Left cardiac atrium (tissue), 4 donors: ENCODE results near the gene COX7A2L. TPM values are rescaled to one million over a fixed set of nuclear protein-coding genes. Genes with fewer than 3 reads are reported as not detected.
A peak's percentile ranks its signal among the peaks of the same experiment; 100 is the strongest.

Source experiments
- ATAC-seq, 2 donors: fragments of 200-7000 bp; cut with Tn5 transposase; one replicate each; pipeline ENCODE4 v1.9.1; 2020; ENCODE audit warnings: mild to moderate bottlenecking in 2 of 2, moderate library complexity in 2 of 2
- DNase-seq: peaks from one replicate; pipeline ENCODE4 v3.0.0-alpha.2; 2020
- intact Hi-C, 2 donors: fragments of 100-400 bp; cut with DNase I; formaldehyde crosslinking; loops; one replicate each; pipeline versions ENCODE4 v1.14.1 to v1.15.1; 2022 to 2023
- total RNA-seq, 2 donors: library from RNA; stranded (reverse); fragmentation: NEBNext Ultra II Directional; extraction: Animal tissue kit (Norgen Biotek cat#: 25700); gene quantifications; one replicate each; pipeline ENCODE4 v1.2.1, GENCODE V29; 2021
- donor health status: DM: no; HTN: yes; CAD: no.
- donor health status: DM: no; HTN: yes; CAD: no; lungs with severe emphysema.
- donor health status: DM: yes; HTN: yes; CAD: no.
- donor health status: Dilated cardiomyopathy.

The COX7A2L gene
- total RNA-seq, 2 donors from 2014 or later, result 86.7 to 101 TPM

DNA sequence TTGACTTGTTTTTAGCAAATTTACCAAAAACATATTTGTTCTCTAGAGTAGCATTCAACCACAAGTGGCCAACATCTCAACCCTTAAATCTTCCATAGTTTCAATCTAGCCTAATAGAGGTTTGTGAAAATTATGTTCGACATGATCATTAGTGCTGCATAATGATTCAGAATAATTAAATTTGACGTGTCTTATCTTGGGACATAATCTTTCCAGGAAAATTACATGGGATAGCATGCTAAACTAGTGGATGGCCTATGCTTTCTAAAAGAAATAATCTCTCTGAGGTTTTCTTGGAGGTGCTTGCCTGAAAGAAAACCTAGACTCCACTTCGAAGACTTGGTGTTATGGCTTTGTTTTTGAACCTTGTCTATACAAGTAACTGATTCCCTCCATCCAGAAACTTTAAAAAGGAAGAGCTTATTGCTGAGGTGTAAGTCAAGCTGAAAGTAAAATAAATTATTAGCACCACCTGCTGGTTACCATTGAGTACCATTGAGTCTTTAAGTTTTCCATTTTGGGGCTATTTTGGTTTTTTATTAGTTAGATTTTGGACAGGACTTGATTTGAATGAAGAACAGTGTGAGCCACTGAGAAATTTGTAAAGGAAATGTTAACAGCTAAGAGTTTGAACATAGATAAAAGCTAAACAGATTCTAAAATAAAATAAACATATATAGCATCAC, 32.7 kb downstream of the COX7A2L start:
- DNase-seq (no peak), ATAC-seq (peak in 1 of 2 donors; percentile 21)
- intact Hi-C loops, result loop anchor here (5.0 to 10.0 kb wide), 2 partner anchors 231 to 233 kb away; no protein-coding TSS in a partner anchor

DNA sequence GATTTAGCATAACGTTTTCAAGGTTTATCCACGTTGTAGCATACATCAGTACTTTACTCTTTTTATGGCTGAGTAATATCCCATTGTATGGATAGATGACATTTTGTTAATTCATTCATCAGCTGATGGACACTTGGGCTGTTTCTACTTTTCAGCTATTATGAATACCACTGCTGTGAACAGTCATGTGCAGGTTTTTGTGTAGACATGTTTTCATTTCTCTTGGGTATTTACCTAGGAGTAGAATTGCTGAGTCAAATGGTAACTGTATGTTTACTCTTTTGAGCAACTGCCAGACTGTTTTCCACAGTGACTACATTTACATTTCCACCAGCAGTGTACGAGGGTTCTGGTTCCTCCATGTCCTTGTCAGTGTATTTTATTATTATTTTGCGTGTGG, 33.9 kb downstream of the COX7A2L start:
- intact Hi-C loops, result loop anchor here (5.0 to 10.0 kb wide), 2 partner anchors 230 to 232 kb away; no protein-coding TSS in a partner anchor
- no peak for ATAC-seq

DNA sequence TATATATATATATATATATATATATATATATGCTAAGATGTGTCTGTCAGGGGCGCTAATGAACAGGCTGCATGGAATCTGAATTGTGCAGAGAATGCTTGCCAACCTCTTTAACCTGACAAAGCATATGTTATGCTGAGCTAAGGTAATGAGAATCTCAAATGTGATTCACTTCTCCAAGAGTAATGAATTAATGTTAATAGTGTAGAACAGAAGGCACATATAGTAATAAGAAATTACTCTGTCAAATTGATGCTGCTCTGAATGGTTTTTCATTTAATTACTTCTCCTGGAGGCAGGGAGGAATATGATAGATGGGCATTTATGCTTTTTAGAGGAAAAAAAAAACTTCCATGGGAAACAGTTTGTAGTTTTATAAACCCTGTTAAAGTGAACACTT, 35.4 kb downstream of the COX7A2L start:
- ATAC-seq (no peak), DNase-seq (no peak)
- intact Hi-C loops, result loop anchor here (5.0 to 10.0 kb wide), 2 partner anchors 228 to 231 kb away; no protein-coding TSS in a partner anchor

More for the DNA sequence above, 33.9 kb downstream of the COX7A2L start:
- DNase-seq, result no peak

DNA sequence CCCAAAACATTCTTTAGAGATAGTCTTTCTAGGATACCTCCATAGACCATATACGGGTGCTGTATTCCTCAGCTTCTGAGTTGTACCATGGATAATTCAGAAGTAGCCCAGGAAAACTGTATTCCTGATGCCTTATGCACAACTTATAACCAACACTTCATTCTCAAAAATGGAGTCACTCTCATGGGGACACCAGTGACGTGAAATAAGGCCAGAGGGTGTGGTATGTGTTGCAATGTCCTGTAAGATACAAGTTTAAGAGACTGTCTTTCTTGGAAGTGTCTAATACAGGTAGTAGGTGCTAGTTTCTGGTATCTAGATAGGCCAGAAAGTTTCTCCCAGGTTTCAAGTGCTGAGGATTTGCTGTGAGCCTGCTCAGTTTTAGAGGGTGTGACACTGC, 36.1 kb downstream of the COX7A2L start:
- intact Hi-C loops, result loop anchor here (5.0 to 10.0 kb wide), 2 partner anchors 228 to 230 kb away; no protein-coding TSS in a partner anchor
- ATAC-seq (no peak), DNase-seq (no peak)

DNA sequence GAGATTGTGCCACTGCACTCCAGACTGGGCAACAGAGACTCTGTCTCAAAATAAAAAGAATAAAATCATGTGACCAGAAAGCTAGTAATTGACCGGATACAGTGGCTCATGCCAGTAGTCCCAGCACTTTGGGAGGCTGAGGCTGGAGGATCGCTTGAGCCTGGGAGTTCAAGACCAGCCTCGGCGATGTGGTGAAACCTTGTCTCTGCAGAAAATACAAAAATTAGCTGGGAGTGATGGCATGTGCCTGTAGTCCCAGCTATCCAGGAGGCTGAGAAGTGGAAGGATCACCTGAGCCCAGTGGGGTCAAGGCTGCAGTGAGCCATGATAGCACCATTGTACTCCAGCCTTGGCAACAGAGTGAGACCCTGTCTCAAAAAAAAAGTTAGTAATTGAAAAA, 36.8 kb downstream of the COX7A2L start:
- DNase-seq (no peak), ATAC-seq (no peak)
- intact Hi-C loops, result loop anchor here in 1 of 2 donors (10.0 kb wide), 1 partner anchor 229 kb away; no protein-coding TSS in a partner anchor

DNA sequence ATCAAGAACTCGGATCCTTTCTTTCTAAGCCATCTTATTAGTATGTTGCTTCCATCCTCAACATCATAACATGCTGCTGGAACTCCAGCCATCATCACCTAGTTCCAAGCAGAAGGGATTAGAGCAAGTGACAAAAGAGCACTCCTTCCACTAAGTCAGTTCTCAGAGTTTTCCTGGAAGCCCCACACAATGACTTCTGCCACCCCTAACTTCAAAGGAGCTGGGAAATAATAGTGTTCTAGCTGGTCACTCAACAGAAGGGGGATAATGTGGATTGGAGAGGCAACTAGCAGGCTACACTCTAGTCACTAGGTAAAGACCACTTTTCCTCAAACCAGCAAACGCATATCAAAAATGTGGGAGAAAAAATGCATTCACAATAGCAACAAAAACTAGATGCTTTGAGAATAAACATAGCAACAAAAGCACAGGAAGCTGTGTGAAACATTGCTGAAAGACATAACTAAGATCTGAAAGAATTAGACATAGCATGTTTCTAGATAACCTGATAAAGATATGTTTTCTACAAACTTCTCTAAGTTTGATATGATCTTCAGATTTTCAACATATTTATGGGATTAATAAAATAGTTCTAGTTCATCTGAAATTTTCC, 39.5 kb downstream of the COX7A2L start:
- DNase-seq (no peak), ATAC-seq (no peak)
- intact Hi-C loops, result loop anchor here in 1 of 2 donors (10.0 kb wide), 1 partner anchor 227 kb away; no protein-coding TSS in a partner anchor

DNA sequence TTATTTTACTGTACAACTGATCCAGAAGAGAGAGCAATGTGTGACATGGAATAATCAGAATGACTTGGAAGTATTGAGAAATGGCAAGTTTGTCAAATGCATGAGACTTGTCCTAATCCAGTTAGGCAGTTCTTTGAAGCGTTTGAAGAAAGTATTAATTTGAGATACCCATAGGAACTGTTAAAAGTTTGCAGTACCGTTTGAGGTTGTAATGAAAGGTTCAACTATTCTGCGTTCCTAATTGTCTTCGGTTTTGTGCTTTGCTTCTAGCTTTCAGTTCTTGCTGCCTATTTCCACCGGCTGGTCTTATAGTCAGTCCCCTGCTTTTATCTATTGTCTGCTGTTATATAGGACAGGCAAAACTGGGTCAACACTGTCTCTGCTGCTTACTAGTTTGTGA, 41.8 kb downstream of the COX7A2L start:
- intact Hi-C loops, result no loop called here
- DNase-seq, result no peak

DNA sequence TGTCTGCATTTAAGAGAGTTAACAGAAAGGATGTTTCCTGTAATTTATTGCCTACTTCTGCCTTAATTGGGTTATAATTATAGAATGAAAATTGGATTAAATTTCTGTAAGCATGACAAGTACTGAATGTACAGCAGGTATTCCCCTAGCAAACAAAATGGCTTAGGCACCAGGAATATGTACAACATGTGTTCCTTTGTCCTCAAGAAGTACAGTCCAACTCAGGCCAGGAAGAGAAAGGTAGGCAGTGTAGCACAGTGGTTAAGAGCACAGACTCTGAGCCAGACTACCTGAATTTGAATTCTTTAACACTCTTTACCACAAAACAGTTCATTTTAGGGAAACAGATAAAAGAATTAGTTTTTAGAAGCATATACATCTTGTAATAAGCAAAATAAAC, 43.1 kb downstream of the COX7A2L start:
- intact Hi-C loops, result no loop called here
- no peak for ATAC-seq

More for the DNA sequence above, 41.8 kb downstream of the COX7A2L start:
- no peak for ATAC-seq

DNA sequence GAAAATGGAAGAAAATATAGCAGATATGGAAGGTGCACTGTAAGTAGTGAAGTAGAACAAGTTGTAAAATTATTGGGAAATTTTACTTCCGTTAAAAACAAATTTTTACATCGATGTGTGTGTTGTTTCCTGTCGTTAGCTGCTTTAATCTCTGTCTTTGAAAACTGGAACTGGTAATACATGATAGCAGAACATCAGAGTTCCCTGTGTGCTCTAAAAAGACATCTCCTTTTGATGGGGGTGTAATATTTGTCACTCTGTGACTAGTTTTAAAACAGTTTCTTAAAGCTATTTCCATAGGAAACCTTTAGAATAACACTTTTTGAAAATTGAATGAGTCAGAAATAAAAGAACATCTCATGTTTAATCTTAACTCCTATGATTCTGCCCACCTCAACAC, 43.5 kb downstream of the COX7A2L start:
- ATAC-seq, result no peak
- no peak for DNase-seq
- intact Hi-C loops, result no loop called here

More for the DNA sequence above, 43.1 kb downstream of the COX7A2L start:
- DNase-seq, result no peak

DNA sequence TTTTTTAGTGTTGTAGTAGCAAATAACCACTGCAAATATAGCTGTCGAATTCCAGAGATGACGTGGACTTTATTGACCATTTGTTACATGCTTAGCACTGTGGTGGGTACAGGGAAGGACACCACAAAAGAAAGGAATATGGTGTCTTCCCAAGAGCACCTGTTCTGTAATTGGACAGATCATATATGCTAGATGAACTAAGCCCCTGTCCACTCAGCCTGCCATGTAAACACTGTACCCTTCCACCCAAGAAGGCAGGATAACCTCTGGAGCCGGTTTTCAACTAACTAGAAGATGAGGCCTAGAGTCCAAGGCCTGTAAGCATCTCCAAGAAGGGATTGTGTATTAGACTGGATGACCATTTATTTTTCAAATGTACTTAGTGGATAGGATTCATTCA, 44.1 kb downstream of the COX7A2L start:
- DNase-seq, result no peak
- no peak for ATAC-seq
- intact Hi-C loops, result no loop called here

DNA sequence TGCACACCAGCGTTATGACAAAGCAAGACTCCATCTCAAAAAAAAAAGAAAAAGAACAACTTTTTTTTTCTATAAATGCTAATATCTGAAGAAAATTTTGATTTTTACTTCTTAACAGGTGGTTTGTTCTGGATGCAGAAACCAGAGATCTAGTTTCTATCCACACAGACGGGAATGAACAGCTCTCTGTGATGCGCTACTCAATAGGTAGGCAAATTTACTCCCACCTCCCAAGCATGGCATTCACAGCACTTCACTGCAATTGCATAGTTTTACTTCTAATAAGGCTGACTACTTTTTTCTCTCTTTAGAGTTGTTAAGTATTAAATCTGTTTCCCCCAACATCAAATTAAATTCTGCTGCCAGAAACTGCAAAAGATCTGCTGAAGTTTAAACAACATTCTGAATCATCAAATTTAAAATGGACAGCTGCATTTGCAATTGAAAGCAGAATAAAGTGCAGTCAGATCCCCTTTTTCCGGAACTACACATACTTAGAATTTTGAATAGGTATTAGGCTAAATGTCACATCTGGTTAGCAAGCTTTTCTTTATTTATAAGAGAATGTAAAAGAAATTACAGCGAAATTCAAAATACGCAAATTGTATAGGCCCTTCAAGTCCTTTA, 45.1 kb downstream of the COX7A2L start:
- ATAC-seq (no peak), DNase-seq (no peak)
- intact Hi-C loops, result no loop called here

DNA sequence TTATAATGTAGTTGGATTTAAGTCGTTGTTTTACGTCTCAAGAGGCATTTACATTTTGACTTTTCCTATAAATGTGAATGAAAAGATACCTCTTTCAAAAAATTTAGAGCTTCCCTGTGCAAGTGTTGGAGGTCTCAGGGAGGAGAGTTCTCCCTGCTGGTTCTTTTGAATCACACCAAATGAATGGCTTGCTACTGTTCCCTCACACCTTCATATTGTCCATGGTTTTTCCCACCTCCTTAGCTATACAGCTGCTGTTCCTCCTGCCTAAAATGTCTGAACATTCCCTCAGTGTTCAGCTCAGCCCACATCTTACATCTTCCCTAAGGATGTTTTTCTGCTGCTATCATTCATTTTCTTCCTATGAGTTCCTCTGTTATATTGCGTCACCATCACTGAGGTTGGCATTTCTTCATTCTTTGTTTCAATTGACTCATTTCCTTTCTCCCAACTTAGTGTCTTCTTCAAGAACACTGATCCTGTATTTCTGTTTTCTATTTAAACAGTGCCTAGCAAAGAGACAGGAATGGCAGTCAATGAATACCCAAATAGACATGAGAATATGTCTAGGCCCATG, 46.0 kb downstream of the COX7A2L start:
- peak in 1 of 2 donors; percentile 59 for ATAC-seq
- no peak for DNase-seq
- intact Hi-C loops, result no loop called here

DNA sequence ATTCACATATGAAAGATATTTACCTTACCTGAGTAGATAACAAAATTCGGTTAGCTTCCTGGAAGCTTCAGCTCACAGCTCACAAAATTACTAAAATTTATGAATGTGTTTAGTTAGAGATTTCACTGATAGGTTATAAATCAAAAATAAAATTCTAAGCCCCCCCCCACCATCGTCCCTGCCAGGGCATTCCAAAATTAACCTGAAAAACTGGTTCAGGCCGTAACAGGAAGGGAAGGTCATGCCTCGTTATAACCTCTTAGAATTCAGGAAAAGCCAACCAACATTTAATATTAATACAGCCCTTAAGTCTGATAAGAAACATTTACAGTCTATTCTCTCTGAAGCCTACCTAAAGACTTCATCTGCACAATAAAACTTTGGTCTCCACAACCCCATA, 48.9 kb downstream of the COX7A2L start:
- intact Hi-C loops, result no loop called here
- no peak for ATAC-seq
- DNase-seq, result no peak

DNA sequence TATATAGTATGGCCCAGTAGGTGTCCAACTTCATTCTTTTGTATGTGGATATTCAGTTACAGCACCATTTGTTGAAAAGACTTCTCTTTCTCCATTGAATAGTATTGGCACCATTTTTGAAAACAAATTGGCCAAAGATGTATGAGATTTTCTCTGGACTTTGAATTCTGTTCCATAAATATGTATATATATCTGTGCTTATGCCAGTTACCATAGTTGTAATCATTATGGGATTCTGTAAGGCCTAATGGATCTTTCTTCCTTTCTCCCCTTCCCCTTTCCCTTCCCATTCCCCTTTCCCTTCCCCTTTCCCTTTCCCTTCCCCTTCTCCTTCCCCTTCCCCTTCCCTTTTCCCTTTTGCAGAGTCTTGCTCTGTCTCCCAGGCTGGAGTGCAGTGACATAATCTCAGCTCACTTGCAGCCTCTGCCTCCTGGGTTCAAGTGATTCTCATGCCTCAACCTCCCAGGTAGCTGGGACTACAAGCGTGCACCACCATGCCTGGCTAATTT, 51.0 kb downstream of the COX7A2L start:
- no peak for ATAC-seq

DNA sequence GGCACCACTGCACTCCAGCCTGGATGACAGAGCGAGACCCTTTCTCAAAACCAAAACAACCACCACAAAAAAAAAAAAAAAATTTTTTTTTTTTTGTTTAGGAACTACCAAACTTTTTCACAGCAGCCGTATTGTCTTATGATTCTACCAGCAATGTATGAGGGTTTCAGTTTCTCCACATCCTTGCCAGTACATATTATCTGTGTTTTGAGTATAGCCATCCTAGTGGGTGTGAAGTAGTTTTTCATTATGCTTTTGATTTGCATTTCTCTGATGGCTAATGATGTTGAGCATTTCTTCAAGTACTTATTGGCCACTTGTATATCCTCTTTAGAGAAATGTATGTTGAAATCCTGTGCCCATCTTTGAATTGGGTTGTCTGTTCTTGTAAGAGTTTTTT, 51.7 kb downstream of the COX7A2L start:
- intact Hi-C loops, result no loop called here
- DNase-seq (no peak), ATAC-seq (no peak)

More for the DNA sequence above, 51.0 kb downstream of the COX7A2L start:
- intact Hi-C loops, result no loop called here
- no peak for DNase-seq

DNA sequence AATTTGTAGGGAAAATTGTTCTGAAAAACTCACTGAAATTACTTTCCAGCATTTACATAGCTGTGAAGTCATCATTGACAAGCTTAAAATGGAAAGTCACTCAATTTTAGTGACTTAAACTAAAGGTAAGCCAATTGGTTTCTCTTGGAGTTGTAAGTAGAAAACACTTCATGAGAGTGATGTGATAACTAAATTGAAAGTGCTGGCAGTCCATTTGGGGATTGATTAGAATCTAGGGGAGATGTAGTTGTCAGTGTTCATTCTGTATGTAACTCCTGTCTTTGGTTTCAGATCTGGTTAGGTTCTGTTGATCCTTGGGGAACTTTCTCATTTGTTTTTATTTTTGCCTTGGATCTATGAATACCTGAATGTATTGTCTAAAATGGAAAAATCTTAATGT, 53.8 kb downstream of the COX7A2L start:
- intact Hi-C loops, result no loop called here
- DNase-seq (no peak), ATAC-seq (no peak)

DNA sequence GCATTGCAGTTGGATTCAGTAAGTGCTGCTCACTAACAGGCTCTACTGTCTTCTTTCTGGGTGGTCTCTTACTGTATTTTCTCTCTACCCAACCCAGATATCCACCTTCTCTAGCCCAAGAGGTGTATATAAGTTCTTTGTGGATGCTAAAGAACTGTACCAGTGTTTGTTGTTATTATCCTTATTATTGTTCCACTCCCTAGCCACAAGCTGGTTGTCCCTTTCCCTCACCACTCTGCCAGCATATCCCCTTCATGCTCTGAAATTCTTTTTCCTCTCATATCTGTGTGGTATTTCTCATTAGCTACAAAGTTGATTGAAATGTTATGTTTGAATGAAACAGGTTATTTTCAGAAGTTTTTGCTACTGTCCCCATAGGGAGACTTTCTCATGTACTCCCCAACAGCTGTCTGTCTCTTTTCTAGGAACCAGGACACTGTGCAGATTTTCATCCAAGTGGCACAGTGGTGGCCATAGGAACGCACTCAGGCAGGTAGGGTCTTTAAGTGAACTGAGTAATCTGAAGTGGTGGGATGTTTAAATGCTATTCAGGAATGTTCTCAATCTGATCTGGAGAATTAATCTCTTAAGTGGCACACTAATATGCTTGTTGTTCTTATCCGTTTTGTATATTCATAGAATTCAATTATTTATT, 56.8 kb downstream of the COX7A2L start:
- DNase-seq, result no peak
- ATAC-seq, result no peak
- intact Hi-C loops, result no loop called here

DNA sequence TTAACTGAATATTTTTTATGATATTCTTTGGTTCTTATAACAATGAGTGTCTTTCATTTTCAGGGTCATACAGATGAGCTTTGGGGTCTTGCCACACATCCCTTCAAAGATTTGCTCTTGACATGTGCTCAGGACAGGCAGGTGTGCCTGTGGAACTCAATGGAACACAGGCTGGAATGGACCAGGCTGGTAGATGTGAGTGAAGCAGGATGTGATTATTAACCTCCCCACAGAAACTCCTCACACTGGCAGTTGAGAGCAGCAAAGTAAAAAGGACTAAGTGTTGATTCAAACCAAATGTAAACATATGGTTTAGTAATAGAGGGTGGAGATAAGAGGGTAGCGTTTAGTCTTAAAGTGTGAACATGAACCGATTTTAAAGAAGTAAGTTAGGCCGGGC, 57.8 kb downstream of the COX7A2L start:
- intact Hi-C loops, result no loop called here
- no peak for DNase-seq
- ATAC-seq, result no peak

DNA sequence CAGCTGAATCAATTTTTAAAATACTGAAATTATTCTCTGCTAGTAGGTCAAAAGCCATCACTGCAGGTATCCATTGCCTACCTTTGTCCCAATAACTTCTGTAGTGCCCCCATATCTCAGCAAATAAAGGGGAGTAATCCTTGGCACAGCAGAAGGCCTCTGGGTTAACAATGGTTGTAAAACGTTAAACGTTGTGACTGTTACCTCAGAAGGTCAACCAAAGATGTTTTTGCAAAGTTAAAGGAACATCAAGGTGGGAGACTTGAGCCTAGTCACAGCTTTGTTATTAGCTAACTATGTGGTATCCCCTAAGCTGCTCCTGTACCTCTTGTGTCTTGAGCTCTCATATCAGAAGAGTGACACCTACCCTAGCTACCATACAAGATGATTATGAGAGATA, 60.5 kb downstream of the COX7A2L start:
- no peak for DNase-seq
- intact Hi-C loops, result no loop called here
- no peak for ATAC-seq
